IPS-NIHi7 (cell line): ENCODE data around the gene ATG16L2.

Source experiments
- DNase-seq: peaks from one replicate; pipeline ENCODE4 v3.0.0; 2012; ENCODE audit warnings: mixed read lengths; ENCODE audit errors: extremely low spot score

Gene ATG16L2, protein sequence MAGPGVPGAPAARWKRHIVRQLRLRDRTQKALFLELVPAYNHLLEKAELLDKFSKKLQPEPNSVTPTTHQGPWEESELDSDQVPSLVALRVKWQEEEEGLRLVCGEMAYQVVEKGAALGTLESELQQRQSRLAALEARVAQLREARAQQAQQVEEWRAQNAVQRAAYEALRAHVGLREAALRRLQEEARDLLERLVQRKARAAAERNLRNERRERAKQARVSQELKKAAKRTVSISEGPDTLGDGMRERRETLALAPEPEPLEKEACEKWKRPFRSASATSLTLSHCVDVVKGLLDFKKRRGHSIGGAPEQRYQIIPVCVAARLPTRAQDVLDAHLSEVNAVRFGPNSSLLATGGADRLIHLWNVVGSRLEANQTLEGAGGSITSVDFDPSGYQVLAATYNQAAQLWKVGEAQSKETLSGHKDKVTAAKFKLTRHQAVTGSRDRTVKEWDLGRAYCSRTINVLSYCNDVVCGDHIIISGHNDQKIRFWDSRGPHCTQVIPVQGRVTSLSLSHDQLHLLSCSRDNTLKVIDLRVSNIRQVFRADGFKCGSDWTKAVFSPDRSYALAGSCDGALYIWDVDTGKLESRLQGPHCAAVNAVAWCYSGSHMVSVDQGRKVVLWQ

DNA sequence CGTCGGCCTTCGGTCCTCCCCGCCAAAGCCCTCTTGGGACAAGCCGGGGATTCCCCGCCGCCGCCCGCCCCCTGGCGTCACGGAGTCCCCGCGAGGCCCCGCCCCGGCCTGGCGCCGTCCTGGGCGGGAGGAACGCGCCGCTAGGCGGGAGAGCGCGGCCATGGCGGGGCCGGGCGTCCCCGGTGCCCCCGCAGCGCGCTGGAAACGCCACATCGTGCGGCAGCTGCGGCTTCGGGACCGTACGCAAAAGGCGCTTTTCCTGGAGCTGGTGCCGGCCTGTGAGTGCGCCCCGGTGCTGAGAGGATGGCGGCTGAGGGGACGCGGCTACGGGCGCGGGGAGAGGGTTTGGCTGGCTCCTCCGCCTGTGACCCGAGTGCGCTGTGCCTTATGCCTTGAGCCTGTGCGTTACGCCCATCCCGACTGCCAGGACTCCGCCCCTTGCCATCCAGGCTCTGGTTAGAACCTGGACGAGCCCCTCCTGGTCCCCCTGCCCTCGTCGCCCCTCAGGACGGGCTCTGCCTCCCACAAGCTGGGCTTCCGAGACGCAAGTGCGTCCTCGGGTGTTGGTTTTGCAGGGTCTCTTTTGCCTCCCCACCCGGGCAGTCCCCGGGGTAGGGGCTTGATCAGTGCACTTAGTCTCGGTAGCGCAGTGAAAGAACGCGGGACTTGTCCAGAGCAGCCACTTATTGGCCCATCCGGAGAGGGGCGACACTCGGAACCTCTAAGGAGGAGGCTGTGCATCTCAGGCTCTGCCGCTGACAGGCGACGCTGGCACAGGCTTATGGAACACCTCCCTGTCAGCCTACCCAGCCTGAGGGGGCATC, at the start of gene ATG16L2:
ATG16L2 (plus strand) TSS at position 126 of the 824 bp plus-strand sequence; CDS start at position 161, 35 bp downstream.
- DNase-seq: peak; percentile 95

DNA sequence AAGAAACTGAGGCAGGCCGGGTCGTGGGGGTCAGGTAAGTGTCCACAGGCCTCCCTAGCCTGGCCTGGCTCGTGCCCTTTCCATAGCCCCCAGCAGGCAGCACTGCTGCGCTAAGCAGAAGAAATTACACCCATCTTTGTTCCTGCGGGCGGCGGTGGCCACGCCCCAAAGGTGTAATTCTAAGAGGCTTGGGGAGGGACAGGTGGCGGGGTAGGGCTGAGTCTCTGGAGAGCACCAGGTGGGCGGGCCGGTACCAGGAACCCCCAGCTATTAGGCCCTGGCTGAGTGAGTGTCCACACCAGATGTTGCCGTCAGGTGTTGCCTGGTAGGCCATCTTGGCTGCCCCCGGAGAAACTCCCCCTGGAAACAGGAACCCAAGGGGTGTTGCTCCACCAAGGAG, 49.7 kb upstream of the ATG16L2 start:
- DNase-seq: peak; percentile 93

DNA sequence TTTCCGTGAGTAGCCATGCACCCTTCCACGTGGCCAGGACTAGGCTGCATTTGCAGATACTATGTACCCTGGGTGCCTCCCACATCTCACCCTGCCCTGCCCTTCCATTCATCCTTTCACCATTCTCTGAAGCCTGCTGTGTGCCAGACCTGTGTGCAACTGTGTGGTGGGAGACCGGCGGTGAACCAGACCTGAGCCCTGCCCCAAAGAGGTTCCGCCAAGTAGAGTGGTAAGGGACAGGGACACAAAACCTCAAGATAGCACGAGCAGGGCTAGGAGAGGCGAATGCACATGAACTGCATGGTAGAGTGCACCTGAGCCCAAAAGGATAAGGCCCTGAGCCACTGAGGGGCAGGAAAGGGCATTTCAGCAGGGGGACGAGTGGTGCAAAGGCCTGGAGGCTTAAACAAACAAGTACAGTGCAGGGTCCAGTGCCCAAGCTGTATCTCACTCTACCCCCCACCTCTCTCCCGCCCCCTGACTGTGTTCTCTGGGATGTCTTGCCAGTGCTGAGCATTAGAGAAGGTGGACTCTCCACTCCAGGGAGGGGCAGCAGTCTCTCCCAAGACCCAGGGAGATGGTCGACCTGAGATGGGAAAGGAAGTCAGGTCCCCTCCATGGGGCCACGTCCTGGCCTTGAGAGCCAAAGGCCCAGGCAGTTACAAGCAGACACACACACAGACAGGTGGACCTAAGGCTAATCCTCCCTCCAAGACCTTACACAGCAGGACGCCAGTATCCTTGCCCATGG, 47.9 kb upstream of the ATG16L2 start:
- DNase-seq: no peak

DNA sequence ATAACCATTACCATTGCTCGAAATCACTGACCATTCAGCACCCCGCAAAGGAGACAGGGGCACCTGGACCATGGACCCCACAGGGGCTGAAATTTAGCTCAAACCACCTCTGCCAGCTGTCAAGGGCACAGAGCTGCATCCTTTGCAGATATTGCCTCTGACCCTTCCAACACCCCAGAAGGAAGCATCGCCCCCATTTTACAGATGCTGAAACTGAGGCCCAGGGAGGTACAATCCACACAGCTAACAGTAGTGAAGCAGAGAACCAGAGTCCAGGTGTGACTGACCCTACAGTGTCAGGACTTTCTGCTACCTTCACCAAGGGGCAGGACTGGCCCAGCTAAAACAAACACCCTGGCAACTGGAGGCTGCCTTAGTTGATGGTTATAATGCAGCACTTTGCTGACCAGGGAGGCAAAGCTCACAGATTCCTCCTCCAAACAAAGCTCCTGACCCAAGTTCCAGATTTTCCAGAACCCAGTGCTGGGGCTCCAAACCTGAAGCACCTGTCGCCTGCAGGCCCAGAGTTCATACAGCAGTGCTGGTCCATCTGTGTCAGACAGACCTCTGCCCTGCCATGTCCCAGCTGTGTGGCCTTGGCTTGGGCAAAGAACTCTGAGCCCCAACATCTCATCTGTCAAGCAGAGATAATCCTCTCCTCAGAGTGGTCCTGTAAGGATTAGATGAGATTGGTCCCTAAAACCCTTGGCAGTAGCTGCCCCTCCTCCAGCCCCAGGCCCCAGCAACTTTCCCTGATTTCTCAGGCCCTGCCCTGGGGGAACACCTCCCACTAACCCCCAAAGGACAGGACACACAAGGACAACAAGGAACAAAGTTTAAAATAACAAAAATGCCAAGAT, 46.8 kb upstream of the ATG16L2 start:
- no peak for DNase-seq

DNA sequence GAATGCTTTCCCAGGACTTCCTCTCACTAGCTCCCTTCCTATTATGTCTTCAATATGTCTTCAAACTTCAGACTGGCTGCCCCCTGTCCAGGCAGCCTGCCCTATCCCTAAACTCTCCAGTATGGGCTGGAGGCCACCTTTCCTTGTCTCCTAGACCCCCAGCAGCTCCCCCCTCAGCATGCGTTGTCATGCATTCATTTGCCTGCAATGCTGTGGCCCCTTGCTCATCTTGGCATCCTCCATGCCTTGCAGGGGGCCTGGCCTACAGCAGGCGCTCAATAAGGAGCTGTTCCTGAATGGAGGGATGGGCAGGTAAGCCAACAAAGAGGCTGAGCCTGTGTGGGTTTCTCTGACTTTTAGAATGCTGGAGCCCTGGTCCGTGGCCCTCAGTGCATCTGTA, 45.6 kb upstream of the ATG16L2 start:
- no peak for DNase-seq

DNA sequence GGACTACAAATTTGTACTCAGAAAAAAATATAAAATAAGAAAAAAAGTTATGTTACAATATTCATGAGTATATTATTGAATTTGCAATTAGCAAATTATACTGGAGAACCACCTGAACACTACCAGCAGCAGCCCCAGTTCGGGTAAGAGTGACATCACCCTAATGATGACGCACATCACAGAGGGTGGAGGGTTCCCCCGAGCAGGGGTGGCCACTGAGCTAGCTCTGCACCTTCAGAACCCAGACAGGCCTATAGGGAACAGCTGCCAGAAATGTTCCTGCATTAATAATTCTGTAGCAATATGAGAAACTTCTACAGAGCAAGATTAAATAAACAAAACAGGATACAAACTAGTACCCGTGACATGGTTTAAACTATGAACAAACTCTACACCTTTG, 44.5 kb upstream of the ATG16L2 start:
- DNase-seq: no peak

DNA sequence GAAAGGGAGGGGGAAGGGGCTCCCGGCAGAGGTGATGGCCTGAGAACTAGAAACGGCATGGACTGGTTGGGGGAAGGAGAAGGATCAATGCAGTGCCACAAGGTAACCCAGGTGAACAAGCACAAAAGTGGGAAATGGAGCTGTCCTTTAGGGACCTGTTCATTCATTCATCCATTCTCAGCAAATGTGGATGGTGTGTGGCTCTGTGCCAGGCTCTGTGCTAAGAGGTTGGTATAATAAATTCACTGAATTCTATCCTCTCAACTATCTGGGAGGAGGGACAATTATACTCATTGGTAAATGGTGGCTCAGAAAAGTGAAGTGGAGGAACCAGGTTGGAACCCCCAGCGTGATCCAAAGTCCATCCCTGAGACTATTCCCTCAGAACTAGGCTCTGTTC, 43.4 kb upstream of the ATG16L2 start:
- no peak for DNase-seq

DNA sequence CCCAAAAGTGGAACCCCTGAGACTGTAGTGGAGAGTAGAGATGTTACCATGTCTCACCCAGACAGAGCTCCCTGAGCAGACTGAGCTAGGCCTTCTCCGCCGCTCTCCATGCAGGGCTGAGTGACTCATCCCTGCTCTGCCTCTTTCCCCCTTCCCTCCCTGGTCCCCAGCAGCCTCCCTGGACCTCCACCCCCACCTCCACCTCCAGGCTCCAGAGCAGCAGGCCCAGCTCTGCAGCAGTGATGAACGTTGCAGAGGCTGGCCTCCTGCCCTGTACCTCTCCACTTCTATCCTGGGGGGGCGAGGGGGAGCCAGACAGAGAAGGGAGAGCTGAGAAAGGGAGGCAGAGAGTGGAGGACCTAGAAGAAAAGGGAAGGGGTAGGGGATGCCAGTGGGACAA, 42.7 kb upstream of the ATG16L2 start:
- DNase-seq: peak; percentile 51

DNA sequence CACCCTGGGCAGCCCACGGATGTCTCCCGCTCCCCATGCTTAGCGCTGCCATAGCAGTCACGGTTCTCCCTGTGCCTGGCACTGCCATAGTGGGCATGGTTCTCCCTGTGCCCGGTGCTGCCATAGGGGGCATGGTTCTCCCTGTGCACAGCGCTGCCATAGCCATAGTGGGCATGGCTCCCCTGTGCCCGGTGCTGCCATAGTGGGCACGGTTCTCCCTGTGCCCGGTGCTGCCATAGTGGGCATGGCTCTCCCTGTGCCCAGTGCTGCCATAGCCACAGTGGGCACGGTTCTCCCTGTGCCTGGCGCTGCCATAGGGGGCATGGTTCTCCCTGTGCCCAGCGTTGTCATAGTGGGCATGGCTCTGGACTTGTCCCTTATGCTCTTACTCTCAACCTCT, 42.2 kb upstream of the ATG16L2 start:
- no peak for DNase-seq

DNA sequence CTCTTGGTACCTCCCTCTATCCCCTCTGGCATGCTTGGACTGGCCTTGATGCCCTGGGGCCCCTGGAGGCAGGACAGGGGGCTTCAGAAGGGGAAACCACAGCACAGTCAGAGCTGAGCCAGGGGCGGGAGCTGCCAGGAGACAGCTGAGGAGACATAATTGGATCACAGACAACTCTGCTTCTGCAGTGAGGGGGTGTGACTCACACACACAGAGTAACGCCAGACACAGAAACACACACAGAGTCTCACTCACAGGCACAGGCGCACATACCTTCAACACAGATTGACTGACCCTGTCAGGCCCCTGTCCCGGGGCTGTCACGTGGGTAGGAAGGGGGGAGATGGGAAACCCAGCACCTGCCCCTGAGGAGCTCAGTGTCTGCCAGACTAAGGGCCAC, 40.9 kb upstream of the ATG16L2 start:
- DNase-seq: no peak

DNA sequence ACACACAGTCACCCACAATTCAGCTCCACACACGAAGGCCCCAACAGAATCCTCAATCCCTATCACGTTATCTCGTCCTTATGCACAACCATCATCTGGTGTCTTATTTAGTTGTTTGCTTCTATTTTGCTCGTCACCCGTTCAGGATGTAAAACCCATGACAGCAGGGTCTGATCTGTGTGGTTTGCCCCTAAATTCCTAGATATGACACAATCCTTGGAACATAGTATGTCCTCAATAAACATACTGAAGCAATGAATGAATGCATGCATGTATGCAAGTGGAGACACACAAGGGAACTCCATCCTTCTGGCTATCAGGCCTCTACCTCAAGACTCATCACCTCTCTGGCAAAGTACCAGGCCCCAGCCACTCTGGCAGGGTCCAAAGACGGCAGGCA, 40.5 kb upstream of the ATG16L2 start:
- DNase-seq: no peak

DNA sequence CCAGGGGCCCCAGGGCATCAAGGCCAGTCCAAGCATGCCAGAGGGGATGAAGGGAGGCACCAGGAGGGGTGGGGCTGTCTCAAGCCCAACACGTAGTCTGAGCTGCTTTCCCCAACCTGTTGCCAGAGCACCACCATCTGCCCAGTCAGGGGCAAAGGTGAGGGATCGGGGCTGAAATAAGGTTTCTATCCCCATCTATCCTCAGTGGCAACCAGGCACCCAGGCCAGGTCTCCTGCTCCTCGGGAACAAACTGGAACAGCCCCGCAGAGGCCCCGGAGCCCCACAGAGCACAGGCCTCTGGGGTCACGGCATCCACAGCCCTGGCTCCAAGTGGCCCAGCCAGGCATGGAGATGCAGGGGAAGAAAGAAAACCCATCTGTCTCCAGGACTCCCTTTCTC, 39.7 kb upstream of the ATG16L2 start:
- no peak for DNase-seq

DNA sequence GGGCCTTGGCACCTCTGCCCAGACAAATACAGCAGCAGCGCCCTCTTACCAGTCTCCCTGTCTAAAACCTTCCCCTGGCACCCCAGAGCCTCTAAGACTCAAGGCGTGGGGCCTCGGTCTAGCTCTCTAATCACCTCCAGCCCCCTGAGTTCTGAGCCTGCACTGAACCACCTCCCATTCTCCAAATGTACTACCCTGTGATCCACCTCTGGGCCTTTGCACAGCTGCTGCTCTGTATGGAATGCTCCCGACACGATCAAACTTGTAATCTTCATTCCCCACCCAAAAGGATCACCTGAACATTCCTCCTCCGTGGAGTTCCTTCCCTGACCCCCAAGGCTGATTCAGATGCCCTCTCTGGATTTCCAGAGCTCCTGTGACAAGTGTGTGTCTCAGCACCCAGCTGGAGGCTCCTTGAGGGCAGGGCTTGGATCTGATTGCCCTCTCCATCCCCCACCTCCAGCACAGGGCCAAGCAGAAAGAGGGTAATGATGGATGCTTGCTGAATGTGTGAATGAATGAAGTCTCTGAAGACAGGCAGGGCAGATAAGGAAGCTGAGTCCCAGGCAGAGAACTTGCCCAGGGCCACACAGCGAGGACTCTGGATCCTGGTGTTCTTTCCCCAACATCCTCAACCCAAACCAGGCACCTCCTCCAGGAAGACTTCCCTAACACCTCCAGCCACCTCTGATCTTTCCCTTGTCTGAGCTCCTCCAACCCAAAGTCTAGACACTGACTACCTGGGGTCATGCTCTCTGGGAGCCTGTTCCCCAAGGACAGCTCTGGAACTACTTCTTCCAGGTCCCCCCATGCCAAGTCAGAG, 38.7 kb upstream of the ATG16L2 start:
- no peak for DNase-seq

DNA sequence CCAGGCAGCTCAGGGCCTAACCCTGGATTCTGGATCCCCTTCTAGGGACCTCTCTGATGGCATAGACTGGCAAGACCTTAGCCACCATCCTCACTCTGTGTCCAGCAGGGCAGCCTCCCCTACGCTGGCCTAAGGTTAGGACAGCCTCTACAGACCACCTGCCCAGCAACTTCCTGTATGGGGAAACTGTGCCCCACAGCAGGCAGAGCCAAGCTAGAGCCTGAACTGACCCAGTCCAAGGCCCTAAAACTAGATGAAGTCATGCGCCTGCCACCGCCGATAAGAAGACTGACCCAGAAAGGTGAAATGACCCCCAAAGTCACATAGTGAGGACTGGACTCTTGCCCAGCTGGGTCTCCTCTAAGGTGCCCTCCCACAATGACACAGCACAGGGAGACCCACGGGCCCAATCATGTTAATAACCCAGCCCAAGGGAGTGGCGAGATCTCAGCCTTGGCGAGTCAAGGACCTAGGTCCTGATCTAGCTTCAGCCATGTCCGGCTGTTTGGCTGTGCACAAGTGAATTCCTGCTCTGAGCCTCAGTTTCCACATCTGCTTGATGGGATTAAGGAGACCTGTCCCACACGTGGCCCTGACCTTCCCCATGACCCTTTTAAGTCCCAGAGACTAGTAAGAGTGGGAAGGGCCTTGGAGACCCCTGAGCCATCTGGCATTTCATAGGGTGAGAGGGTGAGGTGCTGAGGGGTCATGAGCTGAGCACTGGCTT, 37.9 kb upstream of the ATG16L2 start:
- no peak for DNase-seq

DNA sequence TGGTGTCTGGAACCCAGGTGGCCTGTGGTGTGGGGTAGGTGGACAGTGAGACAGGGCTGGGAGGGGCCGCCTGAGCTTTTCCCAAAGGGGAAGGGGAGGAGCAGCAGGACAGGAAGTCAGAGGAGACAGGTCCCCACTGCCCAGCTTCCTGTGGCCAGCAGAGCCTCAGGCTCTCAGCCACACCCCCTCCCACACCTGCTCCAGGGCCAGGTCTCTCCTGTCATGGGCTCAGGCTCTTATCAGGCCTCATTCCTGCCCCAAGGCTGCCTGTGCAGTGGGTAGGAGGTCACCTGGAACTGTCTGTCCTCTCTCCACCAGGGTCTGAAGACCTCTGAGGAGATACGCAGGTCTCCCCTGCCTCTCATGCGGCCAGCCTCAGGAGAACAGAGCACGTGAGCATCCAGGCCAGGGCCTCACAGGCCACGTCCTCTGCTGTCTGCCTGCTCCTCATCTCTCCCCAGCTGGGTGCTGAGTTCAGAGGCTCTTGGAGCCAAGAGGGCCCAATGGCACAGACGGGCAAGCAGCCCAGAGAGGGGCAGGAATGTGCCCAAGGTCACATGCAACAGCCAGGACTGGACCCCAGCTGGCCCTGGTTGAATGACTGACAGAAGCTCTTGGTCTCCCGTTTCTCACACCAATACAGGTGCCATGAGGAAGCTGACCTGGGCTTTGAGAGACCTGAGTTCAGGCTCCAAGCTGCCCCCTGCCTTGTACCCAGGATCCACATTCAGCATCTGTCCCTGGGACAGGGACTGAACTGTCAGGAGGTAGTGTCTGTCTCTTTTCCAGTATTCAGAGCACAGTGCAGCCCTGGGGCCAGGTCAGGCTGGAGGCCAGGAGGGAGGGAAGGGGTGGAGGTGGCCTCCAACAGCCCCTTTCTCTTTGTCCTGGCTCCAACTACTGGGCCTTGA, 37.1 kb upstream of the ATG16L2 start:
- DNase-seq: peak; percentile 39

DNA sequence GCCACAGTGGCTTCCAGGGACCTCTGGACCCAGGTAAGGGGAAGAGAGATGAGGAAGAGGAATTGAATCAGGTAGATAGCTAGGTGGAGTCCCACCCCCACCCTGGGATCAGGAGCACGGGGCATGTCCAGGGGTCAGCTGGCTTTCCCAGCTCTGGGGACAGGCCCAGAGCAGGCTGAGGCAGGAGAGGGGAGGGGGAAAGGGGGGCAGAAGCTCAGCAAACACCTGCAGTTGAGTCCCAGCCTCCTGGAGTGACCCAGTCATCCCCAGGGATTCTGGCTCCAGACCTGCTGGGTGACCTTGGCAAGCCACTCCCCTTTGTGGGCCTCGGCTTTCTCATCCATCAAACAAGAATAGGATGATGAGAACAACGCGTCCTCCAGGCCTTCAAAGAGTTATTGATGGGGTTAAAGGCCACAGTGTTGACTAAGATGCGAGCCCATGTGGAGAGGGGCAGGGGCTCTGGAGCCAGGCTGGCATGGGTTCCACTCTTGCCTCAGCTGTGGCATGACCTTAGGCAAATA, 36.4 kb upstream of the ATG16L2 start:
- no peak for DNase-seq

DNA sequence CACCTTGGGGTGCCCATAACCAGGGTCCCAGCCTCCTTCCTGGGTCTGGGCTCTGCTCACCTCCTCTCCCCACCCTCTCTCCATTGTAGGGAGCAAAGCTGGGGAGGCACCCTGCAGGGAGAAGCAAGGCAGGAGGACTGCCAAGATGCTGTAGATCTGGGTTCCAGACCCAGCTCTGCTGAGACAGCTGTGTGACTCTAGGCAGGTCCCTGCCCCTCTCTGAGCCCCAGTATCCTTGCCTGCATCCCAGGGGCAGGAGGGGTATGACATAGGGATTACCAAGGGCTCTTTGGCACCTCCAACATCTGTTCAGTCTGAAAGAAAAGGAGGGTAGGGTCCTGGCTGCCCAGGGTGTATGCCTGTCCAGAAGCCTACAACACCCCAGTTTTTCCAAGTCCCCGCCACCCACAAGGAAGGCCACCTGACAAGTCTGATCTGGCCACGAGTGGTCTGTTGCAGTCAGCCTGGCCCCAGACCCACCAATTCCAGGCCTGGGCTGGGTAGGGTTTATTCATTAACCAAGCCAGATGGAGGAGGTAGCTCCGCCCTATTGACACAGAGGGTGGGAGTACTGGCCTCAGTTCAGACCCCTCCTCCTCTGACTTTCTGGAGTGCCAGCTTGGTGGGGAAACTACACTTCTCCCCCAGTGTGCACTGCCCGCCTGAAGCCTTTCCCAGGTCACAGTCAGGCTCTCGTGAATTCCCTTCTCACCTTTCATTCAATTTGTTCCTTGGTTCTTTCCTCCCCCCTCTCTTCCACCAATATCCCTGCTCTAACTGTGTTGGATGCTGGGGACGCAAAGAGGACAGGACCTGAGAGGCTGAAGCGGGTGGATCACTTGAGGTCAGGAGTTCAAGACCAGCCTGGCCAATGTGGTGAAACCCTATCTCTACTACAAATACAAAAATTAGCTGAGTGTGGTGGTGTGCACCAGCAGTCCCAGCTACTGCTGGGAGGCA, 35.4 kb upstream of the ATG16L2 start:
- no peak for DNase-seq
